ENCODE results near the gene MAPK10.

- TF ChIP-seq POLR2A (IDR thresholded peaks at IDR 0.05), result no peak
- TF ChIP-seq, protein P1, sequence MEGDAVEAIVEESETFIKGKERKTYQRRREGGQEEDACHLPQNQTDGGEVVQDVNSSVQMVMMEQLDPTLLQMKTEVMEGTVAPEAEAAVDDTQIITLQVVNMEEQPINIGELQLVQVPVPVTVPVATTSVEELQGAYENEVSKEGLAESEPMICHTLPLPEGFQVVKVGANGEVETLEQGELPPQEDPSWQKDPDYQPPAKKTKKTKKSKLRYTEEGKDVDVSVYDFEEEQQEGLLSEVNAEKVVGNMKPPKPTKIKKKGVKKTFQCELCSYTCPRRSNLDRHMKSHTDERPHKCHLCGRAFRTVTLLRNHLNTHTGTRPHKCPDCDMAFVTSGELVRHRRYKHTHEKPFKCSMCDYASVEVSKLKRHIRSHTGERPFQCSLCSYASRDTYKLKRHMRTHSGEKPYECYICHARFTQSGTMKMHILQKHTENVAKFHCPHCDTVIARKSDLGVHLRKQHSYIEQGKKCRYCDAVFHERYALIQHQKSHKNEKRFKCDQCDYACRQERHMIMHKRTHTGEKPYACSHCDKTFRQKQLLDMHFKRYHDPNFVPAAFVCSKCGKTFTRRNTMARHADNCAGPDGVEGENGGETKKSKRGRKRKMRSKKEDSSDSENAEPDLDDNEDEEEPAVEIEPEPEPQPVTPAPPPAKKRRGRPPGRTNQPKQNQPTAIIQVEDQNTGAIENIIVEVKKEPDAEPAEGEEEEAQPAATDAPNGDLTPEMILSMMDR (IDR thresholded peaks at IDR 0.05), result no peak
Measured at GRCh38 chr4:86036736-86037135, 323.1 kb downstream of the MAPK10 start.
